GM20000 (cell line): ENCODE data around the gene TMEM256.

Source experiments
- DNase-seq: peaks from one replicate; pipeline ENCODE4 v3.0.0; 2012; ENCODE audit warnings: low spot score
- CTCF ChIP-seq: IDR thresholded peaks from 2 replicates; pipeline ENCODE4 v1.5.1; 2012; ENCODE audit warnings: mild to moderate bottlenecking, control low read depth; ENCODE audit errors: extremely low read depth, missing control alignments

Gene TMEM256

GRCh38 chr17:7384489-7385081 is 19.3 kb downstream of the TMEM256 start:
- no peak for DNase-seq
- TF ChIP-seq CTCF: no peak

- no peak for TF ChIP-seq CTCF
- DNase-seq: peak; percentile 95
Measured at GRCh38 chr17:7383742-7384488, 20.0 kb downstream of the TMEM256 start.

- DNase-seq: no peak
- TF ChIP-seq CTCF: no peak
Measured at GRCh38 chr17:7383371-7383741, 20.5 kb downstream of the TMEM256 start.

GRCh38 chr17:7382901-7383300 is 21.0 kb downstream of the TMEM256 start:
- TF ChIP-seq CTCF: no peak
- DNase-seq: no peak

GRCh38 chr17:7380855-7381683 is 22.8 kb downstream of the TMEM256 start, which contains the start of gene TNK1:
TNK1 (plus strand) TSS chr17:7381089; CDS start chr17:7382927, 1,838 bp downstream.
- DNase-seq: no peak
- no peak for TF ChIP-seq CTCF

- no peak for TF ChIP-seq CTCF
- DNase-seq: no peak
Measured at GRCh38 chr17:7380321-7380720, 23.6 kb downstream of the TMEM256 start.

- no peak for DNase-seq
- no peak for TF ChIP-seq CTCF
Measured at GRCh38 chr17:7379134-7379533, 24.8 kb downstream of the TMEM256 start.
